ENCODE results near the gene SIVA1.

GRCh38 chr14:104781271-104782077 lies 28.5 kb downstream of the SIVA1 start:
- TF ChIP-seq CBFB (CRISPR knock-in tag; IDR thresholded peaks at IDR 0.05; ENCODE audit: low read depth) (no peak), E2F5 (CRISPR knock-in tag; IDR thresholded peaks at IDR 0.05) (no peak), FOXP4 (CRISPR knock-in tag; IDR thresholded peaks at IDR 0.05) (no peak), ZNF232 (CRISPR knock-in tag; IDR thresholded peaks at IDR 0.05) (no peak), FOXK1 (CRISPR knock-in tag; IDR thresholded peaks at IDR 0.05) (no peak), ZNF138 (CRISPR knock-in tag; conservative IDR thresholded peaks at IDR 0.05) (no peak), PRDM15 (CRISPR knock-in tag; IDR thresholded peaks at IDR 0.05) (no peak), CREB1 (CRISPR knock-in tag; IDR thresholded peaks at IDR 0.05) (no peak), MAX (CRISPR knock-in tag; IDR thresholded peaks at IDR 0.05) (no peak), CTCF (IDR thresholded peaks at IDR 0.05) (no peak), ZBTB21 (CRISPR knock-in tag; IDR thresholded peaks at IDR 0.05; ENCODE audit: borderline replicate concordance) (no peak), AR (CRISPR knock-in tag; IDR thresholded peaks at IDR 0.05) (no peak), RORB (CRISPR knock-in tag; IDR thresholded peaks at IDR 0.05) (no peak)
